IMR-90 (cell line): Measurements from ENCODE around the gene RORC. TPM values are rescaled to one million over a fixed set of nuclear protein-coding genes. Genes with fewer than 3 reads are reported as not detected.

Experiments used
- ATAC-seq: fragments of 200-7000 bp; cut with Tn5 transposase; 2 replicates; pipeline ENCODE4 v1.9.1; 2020; ENCODE audit warnings: low read depth, mild to moderate bottlenecking, moderate library complexity
- BruUV-seq: library from RNA; stranded (reverse); fragments of 400-500 nt; replicated peaks from 2 replicates; lab custom pipeline; 2021; lab: Mats Ljungman, UMichigan
- CTCF ChIA-PET: fragments of 300-600 bp; formaldehyde crosslinking; extraction: SDS; loops from one replicate; lab custom pipeline; 2021; ENCODE audit warnings: antibody characterized with exemption; lab: Yijun Ruan, JAX
- POLR2A ChIA-PET: fragments of 300-600 bp; sonication (Branson Sonifier 250); formaldehyde crosslinking; loops from one replicate; lab custom pipeline; 2022; ENCODE audit warnings: antibody characterized with exemption; ENCODE audit not compliant: unreplicated experiment; lab: Charles Lee
- DNase-seq: peaks from one replicate; pipeline ENCODE4 v3.0.0; 2013
- H2AFZ ChIP-seq: replicated peaks from 2 replicates; pipeline ENCODE3; 2013; ENCODE audit warnings: low read length, mild to moderate bottlenecking; ENCODE audit not compliant: poor library complexity
- H2AK5ac ChIP-seq: 2 replicates; pipeline ENCODE4 v1.6.1; 2013; ENCODE audit warnings: low read depth, low read length, inconsistent platforms
- H2AK9ac ChIP-seq: replicated peaks from 2 replicates; pipeline ENCODE3; 2013; ENCODE audit warnings: mild to moderate bottlenecking, low read depth, low read length, moderate library complexity; ENCODE audit not compliant: poor library complexity
- H2BK120ac ChIP-seq: 2 replicates; pipeline ENCODE4 v1.6.1; 2013; ENCODE audit warnings: low read depth, low read length, inconsistent platforms
- H2BK15ac ChIP-seq: 3 replicates; pipeline ENCODE4 v1.6.1; 2013; ENCODE audit warnings: low read depth, low read length, inconsistent platforms
- H2BK20ac ChIP-seq: 2 replicates; pipeline ENCODE4 v1.6.1; 2013; ENCODE audit warnings: low read depth, mild to moderate bottlenecking, inconsistent platforms, low read length, moderate library complexity
- H2BK5ac ChIP-seq: 2 replicates; pipeline ENCODE4 v1.6.1; 2013; ENCODE audit warnings: mild to moderate bottlenecking, low read depth, low read length, inconsistent platforms; ENCODE audit not compliant: poor library complexity, severe bottlenecking
- H3K14ac ChIP-seq: replicated peaks from 2 replicates; pipeline ENCODE4 v1.6.1; 2013; ENCODE audit warnings: low read depth, low read length, inconsistent platforms
- H3K18ac ChIP-seq: 2 replicates; pipeline ENCODE4 v1.6.1; 2013; ENCODE audit warnings: low read depth, low read length, control low read depth
- H3K23ac ChIP-seq: 2 replicates; pipeline ENCODE4 v1.6.1; 2013; ENCODE audit warnings: low read depth, low read length, inconsistent platforms
- H3K27ac ChIP-seq: 2 replicates; pipeline ENCODE4 v1.5.1; 2013; ENCODE audit warnings: mild to moderate bottlenecking, control low read depth, low read length; ENCODE audit not compliant: insufficient read depth
- H3K27me3 ChIP-seq: 2 replicates; pipeline ENCODE4 v1.6.1; 2013; ENCODE audit warnings: low read length; ENCODE audit not compliant: control insufficient read depth, insufficient read depth
- H3K36me3 ChIP-seq: 2 replicates; pipeline ENCODE4 v1.6.1; 2013; ENCODE audit warnings: low read length, mixed read lengths; ENCODE audit not compliant: control insufficient read depth, insufficient read depth
- H3K4ac ChIP-seq: 2 replicates; pipeline ENCODE4 v1.6.1; 2013; ENCODE audit warnings: low read depth, low read length, inconsistent platforms
- H3K4me1 ChIP-seq: 2 replicates; pipeline ENCODE4 v1.6.1; 2013; ENCODE audit warnings: low read length, mixed read lengths; ENCODE audit not compliant: control insufficient read depth, insufficient read depth
- H3K4me2 ChIP-seq: 2 replicates; pipeline ENCODE4 v1.6.1; 2013; ENCODE audit warnings: low read depth, mild to moderate bottlenecking, control low read depth, low read length, moderate library complexity
- H3K4me3 ChIP-seq: 2 replicates; pipeline ENCODE4 v1.5.1; 2013; ENCODE audit warnings: low read depth, mild to moderate bottlenecking, control low read depth, low read length, moderate library complexity; ENCODE audit not compliant: insufficient read depth
- H3K56ac ChIP-seq: 2 replicates; pipeline ENCODE4 v1.6.1; 2013; ENCODE audit warnings: low read length, inconsistent platforms; ENCODE audit not compliant: insufficient read depth; ENCODE audit errors: extremely low read depth
- H3K79me1 ChIP-seq, 2 experiments: 2 replicates each; pipeline ENCODE4 v1.6.1; 2013; ENCODE audit warnings: low read length in 2 of 2, inconsistent platforms in 1 of 2, low read depth in 1 of 2
- H3K9ac ChIP-seq: 2 replicates; pipeline ENCODE4 v1.6.1; 2013; ENCODE audit warnings: low read depth, low read length, control low read depth
- H3K9me1 ChIP-seq: 2 replicates; pipeline ENCODE4 v1.6.1; 2013; ENCODE audit warnings: low read length, inconsistent platforms; ENCODE audit not compliant: insufficient read depth
- H3K9me3 ChIP-seq: 2 replicates; pipeline ENCODE4 v1.6.1; 2013; ENCODE audit warnings: low read length; ENCODE audit not compliant: control insufficient read depth, insufficient read depth
- H4K20me1 ChIP-seq: 2 replicates; pipeline ENCODE4 v1.6.1; 2013; ENCODE audit warnings: low read length, inconsistent platforms; ENCODE audit not compliant: insufficient read depth
- H4K5ac ChIP-seq: 2 replicates; pipeline ENCODE4 v1.6.1; 2013; ENCODE audit warnings: mild to moderate bottlenecking, low read depth, low read length, control low read depth
- H4K8ac ChIP-seq, 2 experiments: 2 replicates each; pipeline ENCODE4 v1.6.1; 2013; ENCODE audit warnings: low read depth in 2 of 2, low read length in 2 of 2, control low read depth in 1 of 2, inconsistent platforms in 1 of 2
- H4K91ac ChIP-seq: 2 replicates; pipeline ENCODE4 v1.6.1; 2013; ENCODE audit warnings: low read depth, low read length, inconsistent platforms; ENCODE audit not compliant: insufficient read depth
- BHLHE40 ChIP-seq: fragments of 150-350 bp; IDR thresholded peaks from 2 replicates; pipeline ENCODE4 v1.6.1; 2016; ENCODE audit warnings: mild to moderate bottlenecking, low read depth, low read length
- CEBPB ChIP-seq: IDR thresholded peaks from 2 replicates; pipeline ENCODE4 v1.6.1; 2012; ENCODE audit warnings: low read depth, low read length, improper control_type of control experiment
- CHD1 ChIP-seq: IDR thresholded peaks from 2 replicates; pipeline ENCODE4 v1.6.1; 2012; ENCODE audit warnings: low read depth, low read length, improper control_type of control experiment
- CTCF ChIP-seq: conservative IDR thresholded peaks from 2 replicates; pipeline ENCODE4 v1.5.1; 2012; ENCODE audit warnings: mild to moderate bottlenecking, low read depth, low read length, improper control_type of control experiment
- FOS ChIP-seq: fragments of 150-350 bp; IDR thresholded peaks from 2 replicates; pipeline ENCODE4 v1.6.1; 2016; ENCODE audit warnings: low read depth, low read length
- MAFK ChIP-seq: IDR thresholded peaks from 2 replicates; pipeline ENCODE4 v1.6.1; 2012; ENCODE audit warnings: low read depth, low read length, improper control_type of control experiment
- MAZ ChIP-seq: IDR thresholded peaks from 2 replicates; pipeline ENCODE4 v1.6.1; 2012; ENCODE audit warnings: low read depth, mild to moderate bottlenecking, low read length, improper control_type of control experiment, moderate library complexity, borderline replicate concordance
- MXI1 ChIP-seq: IDR thresholded peaks from 2 replicates; pipeline ENCODE4 v1.6.1; 2012; ENCODE audit warnings: low read depth, mild to moderate bottlenecking, low read length, moderate library complexity, borderline replicate concordance
- NFE2L2 ChIP-seq: fragments of 150-350 bp; IDR thresholded peaks from 2 replicates; pipeline ENCODE4 v1.6.1; 2016; ENCODE audit warnings: low read depth, mild to moderate bottlenecking, low read length
- POLR2A ChIP-seq: IDR thresholded peaks from 2 replicates; pipeline ENCODE4 v1.6.1; 2012; ENCODE audit warnings: mild to moderate bottlenecking, low read depth, low read length
- RAD21 ChIP-seq: IDR thresholded peaks from 2 replicates; pipeline ENCODE4 v1.6.1; 2012; ENCODE audit warnings: low read length, improper control_type of control experiment
- RCOR1 ChIP-seq: IDR thresholded peaks from 2 replicates; pipeline ENCODE4 v1.6.1; 2012; ENCODE audit warnings: mild to moderate bottlenecking, low read length, improper control_type of control experiment; ENCODE audit not compliant: insufficient replicate concordance
- RFX5 ChIP-seq: IDR thresholded peaks from 2 replicates; pipeline ENCODE4 v1.8.0; 2012; ENCODE audit warnings: low read depth, mild to moderate bottlenecking, low read length, moderate library complexity
- SMC3 ChIP-seq: fragments of 150-350 bp; IDR thresholded peaks from 2 replicates; pipeline ENCODE4 v1.6.1; 2016; ENCODE audit warnings: low read depth, mild to moderate bottlenecking, antibody characterized with exemption, low read length, moderate library complexity
- USF2 ChIP-seq: fragments of 150-350 bp; IDR thresholded peaks from 2 replicates; pipeline ENCODE4 v1.6.1; 2017; ENCODE audit warnings: mild to moderate bottlenecking, antibody characterized with exemption, low read length, low read depth
- WGBS, 2 experiments: methylation state at CpG; one replicate each; pipeline versions ENCODE4 v1.1.5 to v1.1.7; 2013; ENCODE audit warnings: missing lambda C conversion rate in 2 of 2; ENCODE audit not compliant: insufficient read length in 1 of 2; ENCODE audit errors: extremely low coverage in 2 of 2; 5-methylcytosine and 5-hydroxymethylcytosine counted together
- dilution Hi-C: fragments of 300-500 bp; cut with HindIII; formaldehyde crosslinking; loops from one replicate; pipeline ENCODE4 v1.14.3; 2018; ENCODE audit warnings: low sequenced_read_pairs; ENCODE audit not compliant: unreplicated experiment
- in situ Hi-C: fragments of 300-500 bp; cut with MboI; formaldehyde crosslinking; loops from 3 replicates; pipeline ENCODE4 v1.14.3; 2019; ENCODE audit warnings: low sequenced_read_pairs, inconsistent platforms, mixed read lengths
- intact Hi-C: fragments of 100-400 bp; cut with micrococcal nuclease; formaldehyde crosslinking; loops from 2 replicates; pipeline ENCODE4 v1.10.0; 2022
- polyA plus RNA-seq, 3 experiments: library from polyadenylated mRNA; depleted of rRNA; stranded (reverse); fragments of >200 nt; gene quantifications; 2 replicates each; pipeline ENCODE4 v1.2.3, GENCODE V29; 2012; ENCODE audit warnings: low replicate concordance in 1 of 3
- total RNA-seq: library from RNA; depleted of rRNA; stranded (reverse); fragments of >200 nt; gene quantifications from 2 replicates; pipeline ENCODE4 v1.2.3, GENCODE V29; 2012
- TF ChIP-seq, protein P1 (sequence below): fragments of 150-350 bp; IDR thresholded peaks from 2 replicates; pipeline ENCODE4 v1.6.1; 2016; ENCODE audit warnings: low read depth, mild to moderate bottlenecking, low read length, moderate library complexity, borderline replicate concordance

RORC gene
- total and polyA plus RNA-seq, 2 of the 4 experiments (the other 2 are of a cell fraction): not detected

DNA sequence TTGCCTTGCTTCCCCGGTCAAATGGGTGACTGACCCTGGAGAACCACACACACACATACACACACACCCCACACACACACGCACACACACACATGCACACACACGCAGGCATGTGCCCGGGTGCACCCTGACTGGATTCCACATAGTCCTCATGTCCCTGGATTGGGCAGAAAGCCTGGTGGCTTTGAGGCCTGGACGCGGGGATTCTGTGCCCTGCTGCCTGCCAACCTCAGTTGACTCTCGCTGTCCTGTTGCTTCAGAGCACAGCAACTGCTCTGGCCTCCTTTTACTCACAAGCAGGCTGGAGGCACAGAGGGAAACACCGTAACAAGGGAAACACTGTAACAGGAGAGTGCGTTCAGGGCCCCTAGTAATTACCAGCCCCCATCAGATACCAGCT is 6.4 kb downstream of the RORC start:
- no peak overlapping the region for H3K4me2 ChIP-seq
- H4K5ac ChIP-seq: no peak overlapping the region
- no peak overlapping the region for H3K4ac ChIP-seq
- no peak overlapping the region for H2AK9ac ChIP-seq
- ATAC-seq (no peak), DNase-seq (no peak)
- no peak overlapping the region for H3K18ac ChIP-seq
- ChIA-PET POLR2A (no interaction called here), CTCF (no interaction called here)
- no peak overlapping the region for H3K56ac ChIP-seq
- H2BK5ac ChIP-seq: no peak overlapping the region
- no peaks in the 10 kb centered on the region for H4K20me1 ChIP-seq
- H3K27ac ChIP-seq: no peak overlapping the region
- H3K23ac ChIP-seq: no peak overlapping the region
- TF ChIP-seq POLR2A (no peak), FOS (no peak), CTCF (no peak), CEBPB (no peak), USF2 (no peak), BHLHE40 (no peak), MXI1 (no peak), RCOR1 (no peak), SMC3 (no peak), NFE2L2 (no peak), RAD21 (no peak), CHD1 (no peak), MAZ (no peak), MAFK (no peak), RFX5 (no peak)
- TF ChIP-seq, protein P1, sequence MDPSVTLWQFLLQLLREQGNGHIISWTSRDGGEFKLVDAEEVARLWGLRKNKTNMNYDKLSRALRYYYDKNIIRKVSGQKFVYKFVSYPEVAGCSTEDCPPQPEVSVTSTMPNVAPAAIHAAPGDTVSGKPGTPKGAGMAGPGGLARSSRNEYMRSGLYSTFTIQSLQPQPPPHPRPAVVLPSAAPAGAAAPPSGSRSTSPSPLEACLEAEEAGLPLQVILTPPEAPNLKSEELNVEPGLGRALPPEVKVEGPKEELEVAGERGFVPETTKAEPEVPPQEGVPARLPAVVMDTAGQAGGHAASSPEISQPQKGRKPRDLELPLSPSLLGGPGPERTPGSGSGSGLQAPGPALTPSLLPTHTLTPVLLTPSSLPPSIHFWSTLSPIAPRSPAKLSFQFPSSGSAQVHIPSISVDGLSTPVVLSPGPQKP: no peak
- H2BK120ac ChIP-seq: no peak overlapping the region
- H3K9me1 ChIP-seq: no peaks in the 10 kb centered on the region
- H2BK20ac ChIP-seq: no peak overlapping the region
- H3K4me1 ChIP-seq: no peaks in the 10 kb centered on the region
- no peak overlapping the region for H3K9ac ChIP-seq
- intact Hi-C loops (no loop called here), in situ Hi-C loops (no loop called here), dilution Hi-C loops (no loop called here)
- no TSS peak for BruUV-seq
- no peaks in the 10 kb centered on the region for H3K36me3 ChIP-seq
- H4K8ac ChIP-seq: no peak overlapping the region
- no peaks in the 10 kb centered on the region for H3K79me1 ChIP-seq
- no peak overlapping the region for H2AK5ac ChIP-seq
- H3K14ac ChIP-seq: no peak overlapping the region
- H2AFZ ChIP-seq: no peak overlapping the region
- H2BK15ac ChIP-seq: no peak overlapping the region
- peaks cover 69% of the 10 kb centered on the region for H3K27me3 ChIP-seq
- 65% methylated on average over 2 of the region's 9 CpGs; no CpG with 5 or more reads in 1 of the 2 experiments for WGBS, 2 experiments
- H3K4me3 ChIP-seq: no peak overlapping the region
- H4K91ac ChIP-seq: no peak overlapping the region
- no peaks in the 10 kb centered on the region for H3K9me3 ChIP-seq
